Measurements from ENCODE around the gene ATP11B.
A peak's percentile ranks its signal among the peaks of the same experiment; 100 is the strongest.

ATP11B gene

GRCh38 chr3:182807061-182807460 is 13.8 kb downstream of the ATP11B start:
- Histone ChIP-seq H4K8ac (ENCODE audit: low read depth, low read length) (no peak overlapping the region), H3K27ac (ENCODE audit: low read depth, low read length) (no peak overlapping the region), H2BK120ac (ENCODE audit: insufficient read depth, low read length, poor library complexity) (no peak overlapping the region), H3K79me1 (ENCODE audit: low read length) (no peaks in the 10 kb centered on the region), H3K4me2 (ENCODE audit: low read length) (no peak overlapping the region), H3K9me3 (ENCODE audit: insufficient read depth, low read depth, low read length) (no peaks in the 10 kb centered on the region), H2AK5ac (ENCODE audit: low read length) (no peak overlapping the region), H3K9ac (ENCODE audit: low read length) (no peak overlapping the region), H3K4ac (ENCODE audit: low read depth, low read length) (no peak overlapping the region), H4K12ac (ENCODE audit: low read depth, low read length) (no peak overlapping the region), H3K4me3 (ENCODE audit: low read depth, low read length) (no peak overlapping the region), H3K36me3 (ENCODE audit: control insufficient read depth in 1 of 2, insufficient read depth in 2 of 2, low read length in 2 of 2) (no peaks in the 10 kb centered on the region), H2BK12ac (ENCODE audit: low read length) (no peak overlapping the region), H3K18ac (ENCODE audit: low read length) (no peak overlapping the region), H4K91ac (ENCODE audit: low read depth, low read length) (no peak overlapping the region), H2AFZ (ENCODE audit: insufficient read depth, low read length, poor library complexity) (no peak overlapping the region), H3K4me1 (ENCODE audit: control insufficient read depth in 1 of 2, insufficient read depth in 2 of 2, low read length in 2 of 2) (peaks cover 2 to 4% of the 10 kb centered on the region in 2 experiments), H3K27me3 (ENCODE audit: insufficient read depth, low read length) (no peaks in the 10 kb centered on the region), H3K14ac (ENCODE audit: low read length) (no peak overlapping the region), H3K79me2 (ENCODE audit: control insufficient read depth, insufficient read depth, low read length, poor library complexity) (no peaks in the 10 kb centered on the region), H2BK5ac (ENCODE audit: low read depth, low read length, poor library complexity) (no peak overlapping the region), H3K23ac (ENCODE audit: low read length) (no peak overlapping the region)
- DNase-seq: peak in 1 of 2 donors; percentile 74
- no CpG with 5 or more reads among the region's 1 CpG for WGBS (ENCODE audit: extremely low coverage, insufficient coverage, insufficient read length)

DNA sequence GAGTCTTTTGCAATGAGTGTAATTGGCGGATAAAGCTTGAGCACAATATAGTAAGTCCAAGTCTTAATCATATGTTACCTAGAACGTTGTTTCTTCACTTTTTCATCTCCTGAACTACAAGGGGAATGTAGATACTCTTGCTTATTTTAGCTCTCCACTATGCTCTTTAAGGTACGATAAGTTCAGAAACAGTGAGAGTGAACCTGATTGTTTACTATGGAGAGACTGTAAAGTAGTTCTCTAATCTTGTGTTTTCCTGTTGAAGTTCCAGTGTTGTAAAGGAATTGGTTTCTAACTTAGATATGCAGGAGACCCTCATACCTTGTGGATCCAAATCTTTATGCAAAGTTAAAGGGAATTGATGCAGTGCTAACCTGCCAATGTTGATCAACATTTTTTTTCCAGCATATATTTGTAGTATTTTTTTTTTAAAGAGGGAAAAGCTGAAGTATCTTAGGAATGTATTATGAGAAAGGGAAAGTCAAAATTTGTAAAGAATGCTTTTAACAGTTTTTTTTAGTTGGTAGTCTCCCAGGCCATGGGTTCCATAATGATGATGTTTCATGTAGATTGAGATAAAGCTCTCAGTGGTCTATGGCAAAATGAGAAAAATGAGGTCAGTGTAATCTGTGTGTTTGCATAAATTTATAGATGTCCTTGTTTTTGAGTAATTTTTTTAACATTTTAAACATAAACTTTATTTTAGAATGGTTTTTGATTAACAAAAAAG is 14.9 kb downstream of the ATP11B start:
- Histone ChIP-seq H4K8ac (ENCODE audit: low read depth, low read length) (no peak overlapping the region), H2AFZ (ENCODE audit: insufficient read depth, low read length, poor library complexity) (no peak overlapping the region)

DNA sequence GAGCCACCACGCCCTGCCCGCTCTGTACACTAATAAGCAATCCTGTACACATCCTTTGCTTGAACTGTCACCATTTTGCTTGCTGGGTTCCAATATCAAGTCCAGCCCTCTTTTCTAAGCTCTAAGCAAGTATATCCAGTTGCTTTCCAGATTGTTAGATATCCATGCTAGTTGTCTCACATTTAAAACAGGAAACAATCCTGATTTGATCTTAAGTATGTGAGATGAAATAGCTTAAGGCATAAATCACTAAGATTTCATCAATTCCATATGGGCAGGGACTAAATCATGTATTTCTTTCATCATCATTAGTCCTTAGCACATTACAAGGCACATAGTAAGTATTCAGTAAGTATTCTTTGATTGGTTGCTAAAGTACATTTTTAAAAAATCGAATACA is 16.2 kb downstream of the ATP11B start:
- H3K18ac ChIP-seq (ENCODE audit: low read length): no peak overlapping the region
- H3K27me3 ChIP-seq (ENCODE audit: insufficient read depth, low read length): no peaks in the 10 kb centered on the region
- no peak overlapping the region for H2BK120ac ChIP-seq (ENCODE audit: insufficient read depth, low read length, poor library complexity)
- no peak overlapping the region for H3K23ac ChIP-seq (ENCODE audit: low read length)
- H4K8ac ChIP-seq (ENCODE audit: low read depth, low read length): no peak overlapping the region
- no peak overlapping the region for H4K91ac ChIP-seq (ENCODE audit: low read depth, low read length)
- no peaks in the 10 kb centered on the region for H3K36me3 ChIP-seq (ENCODE audit: control insufficient read depth in 1 of 2, insufficient read depth in 2 of 2, low read length in 2 of 2)
- H2AK5ac ChIP-seq (ENCODE audit: low read length): no peak overlapping the region
- H3K9ac ChIP-seq (ENCODE audit: low read length): no peak overlapping the region
- no CpG with 5 or more reads among the region's 3 CpGs for WGBS (ENCODE audit: extremely low coverage, insufficient coverage, insufficient read length)
- H2AFZ ChIP-seq (ENCODE audit: insufficient read depth, low read length, poor library complexity): no peak overlapping the region
- H3K4me3 ChIP-seq (ENCODE audit: low read depth, low read length): no peak overlapping the region
- no peaks in the 10 kb centered on the region for H3K79me1 ChIP-seq (ENCODE audit: low read length)
- no peak overlapping the region for H2BK5ac ChIP-seq (ENCODE audit: low read depth, low read length, poor library complexity)
- peak; percentile 71 to 94 for DNase-seq
- no peak overlapping the region for H3K14ac ChIP-seq (ENCODE audit: low read length)
- no peak overlapping the region for H2BK12ac ChIP-seq (ENCODE audit: low read length)
- H3K4me2 ChIP-seq (ENCODE audit: low read length): no peak overlapping the region
- no peak overlapping the region for H3K27ac ChIP-seq (ENCODE audit: low read depth, low read length)
- no peaks in the 10 kb centered on the region for H3K79me2 ChIP-seq (ENCODE audit: control insufficient read depth, insufficient read depth, low read length, poor library complexity)
- H3K4me1 ChIP-seq (ENCODE audit: control insufficient read depth in 1 of 2, insufficient read depth in 2 of 2, low read length in 2 of 2): peaks cover 2% of the 10 kb centered on the region in 2 experiments
- no peak overlapping the region for H4K12ac ChIP-seq (ENCODE audit: low read depth, low read length)
- H3K9me3 ChIP-seq (ENCODE audit: insufficient read depth, low read depth, low read length): no peaks in the 10 kb centered on the region
- H3K4ac ChIP-seq (ENCODE audit: low read depth, low read length): no peak overlapping the region

More for the DNA sequence above, 14.9 kb downstream of the ATP11B start:
- H2BK5ac ChIP-seq (ENCODE audit: low read depth, low read length, poor library complexity): no peak overlapping the region
- H3K9me3 ChIP-seq (ENCODE audit: insufficient read depth, low read depth, low read length): no peaks in the 10 kb centered on the region
- H2BK120ac ChIP-seq (ENCODE audit: insufficient read depth, low read length, poor library complexity): no peak overlapping the region
- DNase-seq: peak in 1 of 2 donors; percentile 60
- peaks cover 2% of the 10 kb centered on the region in 2 experiments for H3K4me1 ChIP-seq (ENCODE audit: control insufficient read depth in 1 of 2, insufficient read depth in 2 of 2, low read length in 2 of 2)
- no peak overlapping the region for H4K12ac ChIP-seq (ENCODE audit: low read depth, low read length)
- H3K18ac ChIP-seq (ENCODE audit: low read length): no peak overlapping the region
- H3K4me2 ChIP-seq (ENCODE audit: low read length): no peak overlapping the region
- no peak overlapping the region for H3K4me3 ChIP-seq (ENCODE audit: low read depth, low read length)
- no peaks in the 10 kb centered on the region for H3K36me3 ChIP-seq (ENCODE audit: control insufficient read depth in 1 of 2, insufficient read depth in 2 of 2, low read length in 2 of 2)
- H3K27ac ChIP-seq (ENCODE audit: low read depth, low read length): no peak overlapping the region
- H3K14ac ChIP-seq (ENCODE audit: low read length): no peak overlapping the region
- no peak overlapping the region for H3K4ac ChIP-seq (ENCODE audit: low read depth, low read length)
- no peak overlapping the region for H2AK5ac ChIP-seq (ENCODE audit: low read length)
- H3K79me2 ChIP-seq (ENCODE audit: control insufficient read depth, insufficient read depth, low read length, poor library complexity): no peaks in the 10 kb centered on the region
- no peaks in the 10 kb centered on the region for H3K79me1 ChIP-seq (ENCODE audit: low read length)
- H3K23ac ChIP-seq (ENCODE audit: low read length): no peak overlapping the region
- H2BK12ac ChIP-seq (ENCODE audit: low read length): no peak overlapping the region
- no CpG with 5 or more reads among the region's 3 CpGs for WGBS (ENCODE audit: extremely low coverage, insufficient coverage, insufficient read length)
- no peaks in the 10 kb centered on the region for H3K27me3 ChIP-seq (ENCODE audit: insufficient read depth, low read length)
- H4K91ac ChIP-seq (ENCODE audit: low read depth, low read length): no peak overlapping the region
- H3K9ac ChIP-seq (ENCODE audit: low read length): no peak overlapping the region

- Histone ChIP-seq H3K36me3 (ENCODE audit: control insufficient read depth in 1 of 2, insufficient read depth in 2 of 2, low read length in 2 of 2) (no peaks in the 10 kb centered on the region), H2BK12ac (ENCODE audit: low read length) (no peak overlapping the region), H3K4ac (ENCODE audit: low read depth, low read length) (no peak overlapping the region), H3K9ac (ENCODE audit: low read length) (no peak overlapping the region), H3K14ac (ENCODE audit: low read length) (no peak overlapping the region), H4K8ac (ENCODE audit: low read depth, low read length) (no peak overlapping the region), H2BK5ac (ENCODE audit: low read depth, low read length, poor library complexity) (no peak overlapping the region), H3K27me3 (ENCODE audit: insufficient read depth, low read length) (no peaks in the 10 kb centered on the region), H4K91ac (ENCODE audit: low read depth, low read length) (no peak overlapping the region), H2AK5ac (ENCODE audit: low read length) (no peak overlapping the region), H3K79me1 (ENCODE audit: low read length) (no peaks in the 10 kb centered on the region), H3K27ac (ENCODE audit: low read depth, low read length) (no peak overlapping the region), H3K4me1 (ENCODE audit: control insufficient read depth in 1 of 2, insufficient read depth in 2 of 2, low read length in 2 of 2) (peaks cover 2% of the 10 kb centered on the region in 2 experiments), H3K9me3 (ENCODE audit: insufficient read depth, low read depth, low read length) (no peaks in the 10 kb centered on the region), H3K23ac (ENCODE audit: low read length) (no peak overlapping the region), H3K18ac (ENCODE audit: low read length) (no peak overlapping the region), H3K79me2 (ENCODE audit: control insufficient read depth, insufficient read depth, low read length, poor library complexity) (no peaks in the 10 kb centered on the region), H3K4me2 (ENCODE audit: low read length) (no peak overlapping the region), H2BK120ac (ENCODE audit: insufficient read depth, low read length, poor library complexity) (no peak overlapping the region), H3K4me3 (ENCODE audit: low read depth, low read length) (no peak overlapping the region), H4K12ac (ENCODE audit: low read depth, low read length) (no peak overlapping the region), H2AFZ (ENCODE audit: insufficient read depth, low read length, poor library complexity) (no peak overlapping the region)
- no CpG with 5 or more reads among the region's 3 CpGs for WGBS (ENCODE audit: extremely low coverage, insufficient coverage, insufficient read length)
- DNase-seq: no peak
These were observed 17.4 kb downstream of the ATP11B start for GRCh38 chr3:182810574-182811268.

Data from trophoblast cell (in vitro differentiated cells and primary cell).